SK-N-SH (cell line): ENCODE measurements around the gene ZSCAN20. TPM values are rescaled to one million over a fixed set of nuclear protein-coding genes. Genes with fewer than 3 reads are reported as not detected.

ENCODE experiments used
- CTCF ChIA-PET: fragments of 300-600, 350-600 bp; formaldehyde crosslinking; extraction: SDS; loops from one replicate; lab custom pipeline; 2021; lab: Yijun Ruan, JAX
- POLR2A ChIA-PET: fragments of 350-600 bp; sonication (Branson Sonifier 250); formaldehyde crosslinking; extraction: SDS; loops from one replicate; lab custom pipeline; 2020; ENCODE audit warnings: antibody characterized with exemption, inconsistent platforms; lab: Yijun Ruan, JAX
- DNase-seq: peaks from one replicate; pipeline ENCODE4 v3.0.0; 2012
- H2AFZ ChIP-seq: fragments of 200-600 bp; sonication (generic); 2 replicates; pipeline ENCODE4 v1.8.1; 2016; ENCODE audit warnings: antibody characterized with exemption, mild to moderate bottlenecking, low read depth
- H3F3A ChIP-seq: fragments of 200-600 bp; sonication (generic); replicated peaks from 2 replicates; pipeline ENCODE3; 2016; ENCODE audit warnings: antibody characterized with exemption, mild to moderate bottlenecking; ENCODE audit not compliant: insufficient read depth
- H3K27ac ChIP-seq, 2 experiments: fragments of 200-500 bp in 1 of 2; fragments of 200-600 bp in 1 of 2; sonication (Bioruptor generic) in 1 of 2; sonication (generic), shearing (Covaris generic) in 1 of 2; 2 replicates each; pipeline versions ENCODE4 v1.5.1 to v1.6.1; 2014 to 2016; ENCODE audit warnings: low read depth in 2 of 2, inconsistent platforms in 1 of 2, low read length in 1 of 2, mild to moderate bottlenecking in 1 of 2, mixed read lengths in 1 of 2
- H3K27me3 ChIP-seq: fragments of 200-600 bp; sonication (generic), shearing (Covaris generic); 2 replicates; pipeline ENCODE4 v1.6.1; 2016; ENCODE audit warnings: mixed run types; ENCODE audit not compliant: insufficient read depth
- H3K36me3 ChIP-seq, 2 experiments: fragments of 200-500 bp in 1 of 2; fragments of 200-600 bp in 1 of 2; sonication (Bioruptor generic) in 1 of 2; sonication (generic) in 1 of 2; replicated peaks in 1 of 2; 2 replicates each; pipeline versions ENCODE3 to v1.5.1; 2014 to 2016; ENCODE audit warnings: low read length in 1 of 2, mild to moderate bottlenecking in 1 of 2; ENCODE audit not compliant: insufficient read depth in 2 of 2, control insufficient read depth in 1 of 2
- H3K4me1 ChIP-seq, 2 experiments: fragments of 200-500 bp in 1 of 2; fragments of 200-600 bp in 1 of 2; sonication (Bioruptor generic) in 1 of 2; sonication (generic), shearing (Covaris generic) in 1 of 2; 2 replicates each; pipeline versions ENCODE4 v1.5.1 to v1.6.1; 2014 to 2016; ENCODE audit warnings: low read depth in 1 of 2, low read length in 1 of 2, mixed run types in 1 of 2; ENCODE audit not compliant: insufficient read depth in 2 of 2, control insufficient read depth in 1 of 2
- H3K4me2 ChIP-seq: fragments of 200-600 bp; sonication (generic), shearing (Covaris generic); 2 replicates; pipeline ENCODE4 v1.6.1; 2017; ENCODE audit warnings: mixed run types
- H3K4me3 ChIP-seq, 2 experiments: fragments of 200-500 bp in 1 of 2; fragments of 200-600 bp in 1 of 2; sonication (Bioruptor generic) in 1 of 2; sonication (generic), shearing (Covaris generic) in 1 of 2; 2 replicates each; pipeline versions ENCODE4 v1.5.1 to v1.8.1; 2014 to 2016; ENCODE audit warnings: low read depth in 2 of 2, inconsistent platforms in 1 of 2, low read length in 1 of 2, mild to moderate bottlenecking in 1 of 2, mixed read lengths in 1 of 2, moderate library complexity in 1 of 2
- H3K79me2 ChIP-seq: fragments of 200-600 bp; sonication (generic); 2 replicates; pipeline ENCODE4 v1.8.1; 2017; ENCODE audit warnings: mild to moderate bottlenecking; ENCODE audit not compliant: insufficient read depth
- H3K9ac ChIP-seq: fragments of 200-600 bp; sonication (generic); 2 replicates; pipeline ENCODE4 v1.6.1; 2017; ENCODE audit warnings: mixed run types
- H3K9me2 ChIP-seq: fragments of 200-600 bp; sonication (generic); 2 replicates; pipeline ENCODE4 v1.6.1; 2017; ENCODE audit warnings: mixed run types
- H3K9me3 ChIP-seq: fragments of 200-600 bp; sonication (generic); 2 replicates; pipeline ENCODE4 v1.6.1; 2017; ENCODE audit warnings: mixed run types, mild to moderate bottlenecking, moderate library complexity
- H4K20me1 ChIP-seq: fragments of 200-600 bp; sonication (generic); 2 replicates; pipeline ENCODE4 v1.6.1; 2017; ENCODE audit warnings: mild to moderate bottlenecking, mixed run types; ENCODE audit not compliant: insufficient read depth
- CTCF ChIP-seq: fragments of 200-600 bp; sonication (generic); IDR thresholded peaks from 2 replicates; pipeline ENCODE4 v1.6.1; 2017; ENCODE audit warnings: antibody characterized with exemption, mild to moderate bottlenecking, moderate library complexity
- ELF1 ChIP-seq: IDR thresholded peaks from 2 replicates; pipeline ENCODE4 v1.4.0; 2012
- EZH2phosphoT487 ChIP-seq: fragments of 200-600 bp; sonication (generic); IDR thresholded peaks from 2 replicates; pipeline ENCODE4 v1.6.1; 2017; ENCODE audit warnings: low read depth, mixed run types, mild to moderate bottlenecking, antibody characterized with exemption, moderate library complexity, borderline replicate concordance
- GABPA ChIP-seq: IDR thresholded peaks from 2 replicates; pipeline ENCODE4 v1.4.0; 2012; ENCODE audit warnings: low read depth, mild to moderate bottlenecking
- GATA2 ChIP-seq: sonication (generic); formaldehyde crosslinking; IDR thresholded peaks from 2 replicates; pipeline ENCODE4 v1.5.0; 2020; ENCODE audit warnings: mild to moderate bottlenecking, missing genetic modification reagents
- MXI1 ChIP-seq: IDR thresholded peaks from 2 replicates; pipeline ENCODE4 v1.6.1; 2012; ENCODE audit warnings: mild to moderate bottlenecking, low read depth, low read length, improper control_type of control experiment
- NRF1 ChIP-seq: IDR thresholded peaks from 2 replicates; pipeline ENCODE4 v1.6.1; 2012; ENCODE audit warnings: low read depth, mild to moderate bottlenecking, low read length
- RCOR1 ChIP-seq: fragments of 150-350 bp; IDR thresholded peaks from 2 replicates; pipeline ENCODE4 v1.6.1; 2017; ENCODE audit warnings: antibody characterized with exemption, low read length
- RFX5 ChIP-seq: IDR thresholded peaks from 2 replicates; pipeline ENCODE4 v1.6.1; 2012; ENCODE audit warnings: mild to moderate bottlenecking, improper control_type of control experiment, low read length
- SMC3 ChIP-seq: IDR thresholded peaks from 2 replicates; pipeline ENCODE4 v1.6.1; 2012; ENCODE audit warnings: low read depth, low read length, improper control_type of control experiment
- USF1 ChIP-seq: IDR thresholded peaks from 2 replicates; pipeline ENCODE4 v1.4.0; 2012; ENCODE audit warnings: low read depth, borderline replicate concordance
- USF2 ChIP-seq: fragments of 150-350 bp; IDR thresholded peaks from 2 replicates; pipeline ENCODE4 v1.6.1; 2017; ENCODE audit warnings: antibody characterized with exemption, low read length, low read depth, borderline replicate concordance
- YY1 ChIP-seq: IDR thresholded peaks from 2 replicates; pipeline ENCODE4 v1.4.0; 2012; ENCODE audit warnings: low read depth, mild to moderate bottlenecking
- WGBS: methylation state at CpG from one replicate; pipeline ENCODE4 v1.1.6; 2017; ENCODE audit warnings: low lambda C conversion rate; 5-methylcytosine and 5-hydroxymethylcytosine counted together
- polyA plus RNA-seq, 3 experiments: library from polyadenylated mRNA; depleted of rRNA; stranded (reverse); fragments of >200 nt; gene quantifications; 2 replicates each; pipeline ENCODE4 v1.2.3, GENCODE V29; 2012
- TF ChIP-seq, protein P1 (sequence below): IDR thresholded peaks from 2 replicates; pipeline ENCODE4 v1.4.0; 2012; ENCODE audit warnings: low read depth
- TF ChIP-seq, protein P2 (sequence below): IDR thresholded peaks from 2 replicates; pipeline ENCODE4 v1.4.0; 2012; ENCODE audit warnings: low read depth, borderline replicate concordance

ZSCAN20 gene
- polyA plus RNA-seq, 1 of the 3 experiments (the other 2 are of a cell fraction) = 2.1 TPM

GRCh38 chr1:33428661-33429060 is 43.8 kb upstream of the ZSCAN20 start (continued):
- TF ChIP-seq, protein P1, sequence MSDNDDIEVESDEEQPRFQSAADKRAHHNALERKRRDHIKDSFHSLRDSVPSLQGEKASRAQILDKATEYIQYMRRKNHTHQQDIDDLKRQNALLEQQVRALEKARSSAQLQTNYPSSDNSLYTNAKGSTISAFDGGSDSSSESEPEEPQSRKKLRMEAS = no peak
- no peak for TF ChIP-seq USF2
- TF ChIP-seq EZH2phosphoT487 = no peak
- TF ChIP-seq RCOR1 = no peak
- no peak for TF ChIP-seq RFX5
- TF ChIP-seq SMC3 = no peak

- CTCF ChIA-PET = interaction anchor here (0.9 to 1.9 kb wide), 6 partner anchors 8 to 134 kb away, joined by 3 to 5 read pairs (median 3); no protein-coding TSS in a partner anchor
- Histone ChIP-seq H4K20me1 (no peaks in the 10 kb centered on the region), H3K27ac (no peak overlapping the region), H3F3A (peaks cover 36% of the 10 kb centered on the region), H3K4me2 (peak overlapping the region; percentile 84), H2AFZ (no peak overlapping the region), H3K36me3 (peaks cover 0 to 7% of the 10 kb centered on the region in 2 experiments), H3K4me1 (peaks cover 13 to 37% of the 10 kb centered on the region in 2 experiments), H3K4me3 (peak overlapping the region; percentile 71 to 87; a peak in 2 of 4 replicates), H3K9me2 (no peaks in the 10 kb centered on the region), H3K9me3 (no peaks in the 10 kb centered on the region), H3K9ac (no peak overlapping the region), H3K79me2 (peaks cover 14% of the 10 kb centered on the region), H3K27me3 (no peaks in the 10 kb centered on the region)
- POLR2A ChIA-PET = no interaction called here
- DNase-seq = no peak
- WGBS = 95% methylated on average over 2 of the region's 2 CpGs
- no peak for TF ChIP-seq YY1
- TF ChIP-seq USF2 = no peak
- no peak for TF ChIP-seq USF1
These were observed 43.1 kb upstream of the ZSCAN20 start for GRCh38 chr1:33429332-33429731.

- Histone ChIP-seq H2AFZ (peak overlapping the region; percentile 67; the same call in 1 of the 2 replicates), H3K9ac (peak overlapping the region; percentile 71), H3K4me3 (peak overlapping the region; percentile 71 to 87), H3K4me2 (peak overlapping the region; percentile 84), H3K36me3 (peaks cover 0 to 6% of the 10 kb centered on the region in 2 experiments), H4K20me1 (no peaks in the 10 kb centered on the region), H3K79me2 (peaks cover 14% of the 10 kb centered on the region), H3K9me3 (no peaks in the 10 kb centered on the region), H3F3A (peaks cover 36% of the 10 kb centered on the region), H3K27me3 (no peaks in the 10 kb centered on the region), H3K9me2 (no peaks in the 10 kb centered on the region), H3K4me1 (peaks cover 13 to 39% of the 10 kb centered on the region in 2 experiments), H3K27ac (peak overlapping the region in 1 of 2 experiments; percentile 23; a peak in 2 of 4 replicates)
- ChIA-PET CTCF (interaction anchor here (0.7 to 1.9 kb wide), 9 partner anchors 9 to 333 kb away, joined by 3 to 5 read pairs (median 3); no protein-coding TSS in a partner anchor), POLR2A (no interaction called here)
- DNase-seq = no peak
- 32% methylated on average over 27 of the region's 54 CpGs for WGBS
- TF ChIP-seq, protein P2, sequence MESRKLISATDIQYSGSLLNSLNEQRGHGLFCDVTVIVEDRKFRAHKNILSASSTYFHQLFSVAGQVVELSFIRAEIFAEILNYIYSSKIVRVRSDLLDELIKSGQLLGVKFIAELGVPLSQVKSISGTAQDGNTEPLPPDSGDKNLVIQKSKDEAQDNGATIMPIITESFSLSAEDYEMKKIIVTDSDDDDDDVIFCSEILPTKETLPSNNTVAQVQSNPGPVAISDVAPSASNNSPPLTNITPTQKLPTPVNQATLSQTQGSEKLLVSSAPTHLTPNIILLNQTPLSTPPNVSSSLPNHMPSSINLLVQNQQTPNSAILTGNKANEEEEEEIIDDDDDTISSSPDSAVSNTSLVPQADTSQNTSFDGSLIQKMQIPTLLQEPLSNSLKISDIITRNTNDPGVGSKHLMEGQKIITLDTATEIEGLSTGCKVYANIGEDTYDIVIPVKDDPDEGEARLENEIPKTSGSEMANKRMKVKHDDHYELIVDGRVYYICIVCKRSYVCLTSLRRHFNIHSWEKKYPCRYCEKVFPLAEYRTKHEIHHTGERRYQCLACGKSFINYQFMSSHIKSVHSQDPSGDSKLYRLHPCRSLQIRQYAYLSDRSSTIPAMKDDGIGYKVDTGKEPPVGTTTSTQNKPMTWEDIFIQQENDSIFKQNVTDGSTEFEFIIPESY = no peak
- no peak for TF ChIP-seq SMC3
- no peak for TF ChIP-seq CTCF
- TF ChIP-seq, protein P1 = no peak
- no peak for TF ChIP-seq ELF1
- TF ChIP-seq NRF1 = peak; percentile 36; the same call in 1 of the 2 replicates
- TF ChIP-seq RFX5 = no peak
- no peak for TF ChIP-seq GABPA
- TF ChIP-seq MXI1 = peak; percentile 8; the same call in 1 of the 2 replicates
- no peak for TF ChIP-seq GATA2
These were observed 42.4 kb upstream of the ZSCAN20 start for GRCh38 chr1:33429856-33430691.
